ENCODE measurements around the gene RFC2.

GRCh38 chr7:74293577-74293908 is 39.3 kb upstream of the RFC2 start:
- TF ChIP-seq MYC (IDR thresholded peaks at IDR 0.05; ENCODE audit: borderline replicate concordance, low read length) (no peak), EHMT2 (IDR thresholded peaks at IDR 0.05; ENCODE audit: low read depth) (no peak), CHD2 (IDR thresholded peaks at IDR 0.05; ENCODE audit: low read length, partially characterized antibody) (no peak), CBX8 (IDR thresholded peaks at IDR 0.05) (no peak)
- TF ChIP-seq, protein P1, sequence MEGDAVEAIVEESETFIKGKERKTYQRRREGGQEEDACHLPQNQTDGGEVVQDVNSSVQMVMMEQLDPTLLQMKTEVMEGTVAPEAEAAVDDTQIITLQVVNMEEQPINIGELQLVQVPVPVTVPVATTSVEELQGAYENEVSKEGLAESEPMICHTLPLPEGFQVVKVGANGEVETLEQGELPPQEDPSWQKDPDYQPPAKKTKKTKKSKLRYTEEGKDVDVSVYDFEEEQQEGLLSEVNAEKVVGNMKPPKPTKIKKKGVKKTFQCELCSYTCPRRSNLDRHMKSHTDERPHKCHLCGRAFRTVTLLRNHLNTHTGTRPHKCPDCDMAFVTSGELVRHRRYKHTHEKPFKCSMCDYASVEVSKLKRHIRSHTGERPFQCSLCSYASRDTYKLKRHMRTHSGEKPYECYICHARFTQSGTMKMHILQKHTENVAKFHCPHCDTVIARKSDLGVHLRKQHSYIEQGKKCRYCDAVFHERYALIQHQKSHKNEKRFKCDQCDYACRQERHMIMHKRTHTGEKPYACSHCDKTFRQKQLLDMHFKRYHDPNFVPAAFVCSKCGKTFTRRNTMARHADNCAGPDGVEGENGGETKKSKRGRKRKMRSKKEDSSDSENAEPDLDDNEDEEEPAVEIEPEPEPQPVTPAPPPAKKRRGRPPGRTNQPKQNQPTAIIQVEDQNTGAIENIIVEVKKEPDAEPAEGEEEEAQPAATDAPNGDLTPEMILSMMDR (IDR thresholded peaks at IDR 0.05): no peak
